ENCODE results near the gene CCDC148. TPM values are rescaled to one million over a fixed set of nuclear protein-coding genes. Genes with fewer than 3 reads are reported as not detected.

Gene CCDC148
- total RNA-seq, 2 experiments from 2014 or later: 0.16 TPM; not detected in 1

DNA sequence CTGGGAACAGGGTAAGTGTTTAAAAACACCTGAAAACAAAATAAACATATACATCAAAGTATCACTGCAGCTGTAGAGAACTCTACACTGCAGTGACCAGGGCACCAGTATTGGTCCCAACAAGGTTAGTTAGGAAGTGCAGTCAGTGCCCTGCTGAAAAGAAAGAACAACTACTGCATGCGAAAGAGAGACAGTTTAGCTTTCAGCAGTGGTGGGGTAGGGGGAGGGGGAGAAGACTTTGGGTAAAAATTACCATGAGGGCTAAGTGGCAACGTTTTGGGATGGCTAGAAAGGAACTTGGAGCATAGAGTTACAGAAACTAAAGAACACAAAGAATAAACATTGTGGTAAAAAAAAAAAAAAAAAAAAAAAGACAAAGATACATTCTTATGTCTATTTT is 242.8 kb downstream of the CCDC148 start:
- Mint-ChIP-seq H3K27me3 (ENCODE audit: low read depth) (no peaks in the 10 kb centered on the region), H3K9me3 (ENCODE audit: insufficient read depth) (no peaks in the 10 kb centered on the region), H3K4me3 (no peak overlapping the region), H3K4me1 (ENCODE audit: low read depth) (no peaks in the 10 kb centered on the region), H3K27ac (no peak overlapping the region), H3K36me3 (ENCODE audit: low read depth) (no peaks in the 10 kb centered on the region)
- ChIA-PET CTCF (no interaction called here), POLR2A (no interaction called here)
- no peak for DNase-seq
- ATAC-seq: no peak

DNA sequence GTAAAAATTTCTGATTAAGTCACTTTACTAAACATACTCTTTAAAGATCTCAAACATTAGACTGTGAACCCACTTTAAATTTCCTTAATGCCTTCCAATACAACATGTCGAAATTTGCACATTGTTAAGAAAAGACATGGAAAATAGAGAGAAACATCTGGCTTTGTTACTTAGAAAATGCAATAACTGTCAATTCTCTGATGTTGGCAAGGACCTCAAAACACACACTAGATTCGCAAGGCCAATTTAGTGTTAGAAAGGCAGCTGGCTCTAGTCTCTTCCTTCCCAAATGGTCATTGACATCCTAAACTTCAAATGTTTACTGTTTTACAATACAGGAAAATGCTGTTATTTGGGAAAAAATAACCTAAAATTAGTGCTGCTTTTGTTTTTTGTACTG is 244.3 kb downstream of the CCDC148 start:
- Mint-ChIP-seq H3K36me3 (ENCODE audit: low read depth) (no peaks in the 10 kb centered on the region), H3K4me1 (ENCODE audit: low read depth) (no peaks in the 10 kb centered on the region), H3K4me3 (no peak overlapping the region), H3K27me3 (ENCODE audit: low read depth) (no peaks in the 10 kb centered on the region), H3K9me3 (ENCODE audit: insufficient read depth) (no peaks in the 10 kb centered on the region), H3K27ac (no peak overlapping the region)
- POLR2A ChIA-PET: no interaction called here
- CTCF ChIA-PET: no interaction called here
- DNase-seq (no peak), ATAC-seq (no peak)

DNA sequence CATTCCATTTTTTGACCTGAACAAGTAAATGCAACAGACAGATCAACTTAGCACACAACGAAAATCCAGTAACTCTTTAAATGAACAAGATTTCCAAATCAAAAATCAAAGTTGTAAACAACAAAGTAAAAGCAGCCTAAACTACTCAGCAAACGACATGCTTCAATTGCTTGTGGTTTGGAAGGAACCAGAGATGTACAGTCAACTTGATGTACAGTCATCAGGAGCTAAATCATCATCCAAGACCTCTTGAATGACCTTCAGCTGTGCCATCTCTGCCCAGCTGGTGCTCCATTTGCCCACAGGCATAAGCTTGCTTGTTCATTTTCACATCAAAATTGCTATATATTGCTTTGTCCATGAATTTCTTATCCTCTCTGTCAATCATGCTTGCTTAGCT is 245.1 kb downstream of the CCDC148 start:
- no peak for DNase-seq
- ChIA-PET POLR2A (no interaction called here), CTCF (no interaction called here)
- Mint-ChIP-seq H3K4me3 (no peak overlapping the region), H3K4me1 (ENCODE audit: low read depth) (no peaks in the 10 kb centered on the region), H3K27me3 (ENCODE audit: low read depth) (no peaks in the 10 kb centered on the region), H3K9me3 (ENCODE audit: insufficient read depth) (no peaks in the 10 kb centered on the region), H3K27ac (no peak overlapping the region), H3K36me3 (ENCODE audit: low read depth) (no peaks in the 10 kb centered on the region)
- no peak for ATAC-seq

DNA sequence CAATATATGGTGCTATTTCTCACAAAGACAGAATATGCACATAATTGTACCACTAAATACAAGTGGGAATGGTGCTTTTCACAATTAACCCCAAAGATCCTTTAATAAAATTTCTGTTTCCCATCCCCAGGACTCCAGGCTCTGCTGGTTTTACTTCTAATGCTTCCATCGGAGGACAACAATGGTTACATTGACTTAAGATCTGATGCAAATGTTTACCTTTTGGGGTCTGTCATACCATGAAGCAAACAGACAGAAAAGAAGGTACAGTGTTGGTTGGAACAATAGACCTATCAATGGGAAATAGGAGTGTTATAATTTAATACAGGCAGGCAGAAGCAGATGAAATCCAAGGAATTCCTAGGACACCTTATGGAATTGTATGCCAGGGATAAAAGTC is 249.2 kb downstream of the CCDC148 start:
- Mint-ChIP-seq H3K27me3 (ENCODE audit: low read depth) (no peaks in the 10 kb centered on the region), H3K27ac (no peak overlapping the region), H3K9me3 (ENCODE audit: insufficient read depth) (no peaks in the 10 kb centered on the region), H3K4me1 (ENCODE audit: low read depth) (no peaks in the 10 kb centered on the region), H3K4me3 (no peak overlapping the region), H3K36me3 (ENCODE audit: low read depth) (no peaks in the 10 kb centered on the region)
- no peak for ATAC-seq
- DNase-seq: no peak
- CTCF ChIA-PET: no interaction called here
- POLR2A ChIA-PET: no interaction called here

GRCh38 chr2:158205215-158205614 is 251.3 kb downstream of the CCDC148 start:
- H3K4me1 Mint-ChIP-seq (ENCODE audit: low read depth): no peaks in the 10 kb centered on the region
- H3K4me3 Mint-ChIP-seq: no peak overlapping the region
- DNase-seq: no peak
- no peak overlapping the region for H3K27ac Mint-ChIP-seq
- POLR2A ChIA-PET: no interaction called here
- H3K27me3 Mint-ChIP-seq (ENCODE audit: low read depth): no peaks in the 10 kb centered on the region
- no peaks in the 10 kb centered on the region for H3K36me3 Mint-ChIP-seq (ENCODE audit: low read depth)
- no peak for ATAC-seq
- no peaks in the 10 kb centered on the region for H3K9me3 Mint-ChIP-seq (ENCODE audit: insufficient read depth)
- CTCF ChIA-PET: no interaction called here

- Mint-ChIP-seq H3K36me3 (ENCODE audit: low read depth) (no peaks in the 10 kb centered on the region), H3K4me3 (no peak overlapping the region), H3K9me3 (ENCODE audit: insufficient read depth) (no peaks in the 10 kb centered on the region), H3K4me1 (ENCODE audit: low read depth) (no peaks in the 10 kb centered on the region), H3K27ac (no peak overlapping the region), H3K27me3 (ENCODE audit: low read depth) (no peaks in the 10 kb centered on the region)
- DNase-seq: no peak
- ChIA-PET CTCF (no interaction called here), POLR2A (no interaction called here)
- no peak for ATAC-seq
These were observed 251.8 kb downstream of the CCDC148 start for GRCh38 chr2:158204741-158205165.

GRCh38 chr2:158202161-158202815 is 254.3 kb downstream of the CCDC148 start:
- no peaks in the 10 kb centered on the region for H3K9me3 Mint-ChIP-seq (ENCODE audit: insufficient read depth)
- no peaks in the 10 kb centered on the region for H3K4me1 Mint-ChIP-seq (ENCODE audit: low read depth)
- CTCF ChIA-PET: interaction anchor here (1.0 kb wide), 1 partner anchor 178 kb away, joined by 4 read pairs; no protein-coding TSS in a partner anchor
- H3K27ac Mint-ChIP-seq: no peak overlapping the region
- no peaks in the 10 kb centered on the region for H3K36me3 Mint-ChIP-seq (ENCODE audit: low read depth)
- POLR2A ChIA-PET: no interaction called here
- H3K4me3 Mint-ChIP-seq: no peak overlapping the region
- ATAC-seq: no peak
- no peaks in the 10 kb centered on the region for H3K27me3 Mint-ChIP-seq (ENCODE audit: low read depth)
- no peak for DNase-seq

GRCh38 chr2:158199928-158200650 is 256.5 kb downstream of the CCDC148 start:
- ChIA-PET CTCF (no interaction called here), POLR2A (no interaction called here)
- H3K9me3 Mint-ChIP-seq (ENCODE audit: insufficient read depth): no peaks in the 10 kb centered on the region
- DNase-seq (no peak), ATAC-seq (no peak)
- no peak overlapping the region for H3K4me3 Mint-ChIP-seq
- no peaks in the 10 kb centered on the region for H3K36me3 Mint-ChIP-seq (ENCODE audit: low read depth)
- H3K27ac Mint-ChIP-seq: no peak overlapping the region
- no peaks in the 10 kb centered on the region for H3K4me1 Mint-ChIP-seq (ENCODE audit: low read depth)
- peaks cover 5% of the 10 kb centered on the region for H3K27me3 Mint-ChIP-seq (ENCODE audit: low read depth)

GRCh38 chr2:158197940-158198339 is 258.6 kb downstream of the CCDC148 start:
- no peaks in the 10 kb centered on the region for H3K4me1 Mint-ChIP-seq (ENCODE audit: low read depth)
- no peak for ATAC-seq
- no peaks in the 10 kb centered on the region for H3K36me3 Mint-ChIP-seq (ENCODE audit: low read depth)
- H3K9me3 Mint-ChIP-seq (ENCODE audit: insufficient read depth): no peaks in the 10 kb centered on the region
- POLR2A ChIA-PET: no interaction called here
- H3K27ac Mint-ChIP-seq: no peak overlapping the region
- H3K4me3 Mint-ChIP-seq: no peak overlapping the region
- DNase-seq: no peak
- peaks cover 11% of the 10 kb centered on the region for H3K27me3 Mint-ChIP-seq (ENCODE audit: low read depth)
- CTCF ChIA-PET: no interaction called here

DNA sequence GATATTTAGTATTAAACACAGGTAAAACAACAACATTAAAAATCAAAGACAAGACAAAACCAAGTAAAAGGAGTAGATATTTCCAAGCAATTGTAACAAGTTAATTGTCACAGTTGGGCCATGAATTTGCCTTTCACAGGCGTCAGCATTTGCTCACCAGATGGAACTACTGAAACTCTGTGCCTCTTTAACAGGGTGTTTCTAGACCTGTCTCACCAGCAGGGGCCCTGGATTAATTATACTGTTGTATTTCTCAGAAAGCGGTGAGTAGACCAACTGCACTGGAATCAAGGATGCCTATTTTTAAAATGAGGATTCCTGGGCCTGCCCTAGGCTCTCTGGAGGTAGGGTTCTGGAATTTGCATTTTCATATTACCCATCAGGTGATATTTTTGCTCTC is 262.3 kb downstream of the CCDC148 start:
- ATAC-seq (no peak), DNase-seq (no peak)
- POLR2A ChIA-PET: no interaction called here
- Mint-ChIP-seq H3K27me3 (ENCODE audit: low read depth) (peaks cover 17% of the 10 kb centered on the region), H3K9me3 (ENCODE audit: insufficient read depth) (no peaks in the 10 kb centered on the region), H3K36me3 (ENCODE audit: low read depth) (no peaks in the 10 kb centered on the region), H3K27ac (no peak overlapping the region), H3K4me1 (ENCODE audit: low read depth) (peaks cover 21% of the 10 kb centered on the region), H3K4me3 (no peak overlapping the region)
- CTCF ChIA-PET: no interaction called here

- ChIA-PET POLR2A (interaction anchor here (0.6 kb wide), 1 partner anchor 561 kb away, joined by 3 read pairs; no protein-coding TSS in a partner anchor), CTCF (interaction anchor here (0.8 kb wide), 1 partner anchor 561 kb away, joined by 3 read pairs; no protein-coding TSS in a partner anchor)
- Mint-ChIP-seq H3K4me3 (no peak overlapping the region), H3K36me3 (ENCODE audit: low read depth) (no peaks in the 10 kb centered on the region), H3K27ac (no peak overlapping the region), H3K4me1 (ENCODE audit: low read depth) (peaks cover 21% of the 10 kb centered on the region), H3K27me3 (ENCODE audit: low read depth) (peaks cover 17% of the 10 kb centered on the region), H3K9me3 (ENCODE audit: insufficient read depth) (no peaks in the 10 kb centered on the region)
- DNase-seq (no peak), ATAC-seq (no peak)
These were observed 263.8 kb downstream of the CCDC148 start for GRCh38 chr2:158192515-158193443.

All from activated CD8-positive, alpha-beta T cell treated with anti-CD3 and anti-CD28 coated beads, Interleukin-2, amount 10 ng/mL, durations not matched to agents 7 days and 5 days (primary cell).